Cortex of kidney (tissue), 1 donor: ENCODE results near the gene BCL7B.
"Not testable (repeated sequence)": the region's sequence is repeated elsewhere in the genome, so short reads cannot be mapped to it uniquely, and the experiment has no call there.

Experiments used
- DNase-seq: peaks from one replicate; lab custom pipeline; 2025; lab: John Stamatoyannopoulos, UW

Gene BCL7B

GRCh38 chr7:73495507-73495906 is 62.0 kb downstream of the BCL7B start:
- DNase-seq, result not testable (repeated sequence)

- DNase-seq, result no peak
These were observed 67.5 kb downstream of the BCL7B start for GRCh38 chr7:73489976-73490375.

- DNase-seq, result no peak
These were observed 70.0 kb downstream of the BCL7B start for GRCh38 chr7:73487486-73487885.
